Thyroid gland (tissue), 4 donors: ENCODE results near the gene SMO.

Experiments used
- CTCF ChIP-seq, 6 experiments: fragments of 200-600 bp in 3 of 6; fragments of 450-650 bp in 3 of 6; sonication (generic) in 3 of 6; IDR thresholded peaks; one replicate each; pipeline ENCODE4 v1.5.1; 2016 to 2019; ENCODE audit warnings: antibody characterized with exemption in 6 of 6, mild to moderate bottlenecking in 2 of 6, inconsistent platforms in 1 of 6, moderate library complexity in 1 of 6
- POLR2A ChIP-seq, 2 donors: fragments of 450-650 bp; IDR thresholded peaks; one replicate each; pipeline ENCODE4 v1.6.1; 2017; ENCODE audit warnings: antibody characterized with exemption in 2 of 2, mild to moderate bottlenecking in 2 of 2, moderate library complexity in 1 of 2

DNA sequence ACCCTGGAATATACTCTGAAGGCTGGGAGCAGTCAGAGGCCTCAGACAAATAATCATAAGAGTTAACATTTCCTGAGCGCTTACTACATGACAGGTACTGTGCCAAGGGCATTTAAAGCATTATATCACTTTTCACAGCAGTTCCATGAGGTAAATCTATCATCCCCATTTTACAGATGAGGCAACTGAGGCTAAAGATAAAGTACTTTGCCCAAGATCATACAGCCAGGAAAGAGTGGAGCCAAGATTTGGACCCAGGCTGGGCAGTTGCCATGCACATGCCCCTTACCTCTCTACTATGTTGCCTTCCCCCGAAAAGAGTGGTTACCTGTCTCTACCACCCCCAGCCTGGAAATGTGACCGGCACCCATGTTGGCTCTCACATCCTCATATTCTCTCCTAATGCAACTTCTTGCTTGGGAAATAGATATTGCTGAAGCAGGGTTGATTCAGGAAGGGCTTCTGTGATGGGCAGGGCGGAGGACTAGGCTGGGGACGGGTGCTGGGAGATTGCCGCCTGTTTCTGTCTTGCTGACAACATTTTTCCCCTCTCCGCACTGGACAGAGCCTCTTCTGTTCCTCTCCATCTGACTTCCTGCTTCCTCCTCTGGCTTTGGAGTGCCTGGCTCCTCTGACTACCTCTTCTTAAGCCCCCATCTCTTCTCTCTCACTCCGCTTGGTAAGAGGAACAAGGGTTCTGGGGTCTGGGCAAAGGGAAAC lies 13.8 kb downstream of the SMO start:
- TF ChIP-seq CTCF (IDR thresholded peaks at IDR 0.05) (no peak), POLR2A (IDR thresholded peaks at IDR 0.05) (no peak)
